Measurements from ENCODE around the gene PADI4.

DNA sequence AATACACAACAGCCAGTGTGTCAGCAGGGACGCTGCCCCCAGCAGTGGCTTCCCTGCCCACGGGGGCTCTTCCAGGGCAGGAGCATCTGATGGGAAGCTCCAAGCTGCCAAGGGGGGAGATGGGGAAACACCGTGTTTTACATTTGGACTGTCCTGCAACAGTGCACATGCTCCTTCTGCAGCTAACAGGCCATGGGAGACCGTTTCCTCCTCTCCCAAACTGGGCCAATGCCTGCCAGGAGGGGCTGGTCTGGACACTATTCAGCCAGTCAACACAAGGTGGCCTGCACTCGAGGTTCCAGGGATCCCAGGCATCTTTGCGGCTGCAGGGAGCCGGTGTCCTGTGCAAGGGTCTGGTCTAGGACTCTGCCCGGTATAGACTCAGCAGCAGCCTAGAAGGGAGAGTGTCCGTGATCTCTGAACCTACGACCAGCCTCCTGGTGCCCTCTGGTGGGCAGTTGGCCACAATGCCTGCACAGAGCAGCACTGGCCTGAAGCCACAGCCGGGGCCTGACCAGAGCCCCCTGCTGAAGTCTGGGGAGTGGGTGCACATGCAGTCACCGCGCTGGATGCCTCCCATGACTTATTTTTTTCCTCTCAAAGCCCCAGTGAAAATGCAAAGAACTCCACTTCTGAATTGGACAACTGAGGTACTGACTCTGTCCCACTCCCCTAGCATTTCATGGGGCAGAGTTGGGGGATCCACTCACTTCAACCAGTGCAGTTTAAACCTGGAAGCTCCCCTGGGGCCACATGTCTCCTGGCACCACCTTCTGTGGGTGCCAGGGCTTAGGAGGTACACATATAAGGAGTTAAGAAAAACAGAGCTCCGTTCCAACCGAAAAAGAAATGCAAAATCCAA is 98.1 kb downstream of the PADI4 start:
- peak; percentile 68 for TF ChIP-seq POLR2A (IDR thresholded peaks at IDR 0.05; ENCODE audit: low read depth, low read length)
- peak; percentile 88 for TF ChIP-seq POLR2AphosphoS5 (IDR thresholded peaks at IDR 0.05; ENCODE audit: low read depth, low read length)
